PC-3 (cell line): ENCODE results near the gene B3GNT4. TPM values are rescaled to one million over a fixed set of nuclear protein-coding genes. Genes with fewer than 3 reads are reported as not detected.
A peak's percentile ranks its signal among the peaks of the same experiment; 100 is the strongest.

Source experiments
- ATAC-seq: fragments of 200-7000 bp; cut with Tn5 transposase; 2 replicates; pipeline ENCODE4 v1.9.1; 2020; ENCODE audit warnings: mild to moderate bottlenecking, moderate library complexity
- BruUV-seq: library from RNA; stranded (reverse); fragments of 400-500 nt; replicated peaks from 2 replicates; lab custom pipeline; 2021; lab: Mats Ljungman, UMichigan
- CTCF ChIA-PET: fragments of 300-600 bp; sonication (Branson Sonifier 250); formaldehyde crosslinking; loops from one replicate; lab custom pipeline; 2022; ENCODE audit warnings: antibody characterized with exemption; lab: Charles Lee
- POLR2A ChIA-PET: fragments of 300-600 bp; sonication (Branson Sonifier 250); formaldehyde crosslinking; loops from one replicate; lab custom pipeline; 2022; ENCODE audit warnings: antibody characterized with exemption; ENCODE audit not compliant: unreplicated experiment; lab: Charles Lee
- DNase-seq: peaks from one replicate; pipeline ENCODE4 v3.0.0-alpha.2; 2015
- H2AFZ ChIP-seq: fragments of 300-600 bp; sonication (generic); 2 replicates; pipeline ENCODE4 v1.6.0; 2016; ENCODE audit warnings: antibody characterized with exemption, low read length
- H3F3A ChIP-seq: fragments of 300-600 bp; sonication (generic); one replicate; pipeline ENCODE4 v1.6.0; 2017; ENCODE audit warnings: antibody characterized with exemption, low read length, control low read depth, mild to moderate bottlenecking; ENCODE audit not compliant: unreplicated experiment
- H3K27ac ChIP-seq: fragments of 300-600 bp; sonication (generic); 2 replicates; pipeline ENCODE4 v1.5.1; 2016; ENCODE audit warnings: mild to moderate bottlenecking, low read length
- H3K27me3 ChIP-seq: fragments of 300-600 bp; sonication (generic); 2 replicates; pipeline ENCODE4 v1.6.1; 2016; ENCODE audit warnings: low read length, mixed read lengths
- H3K36me3 ChIP-seq: fragments of 300-600 bp; sonication (generic); 2 replicates; pipeline ENCODE4 v1.6.1; 2016; ENCODE audit warnings: low read depth, mixed run types, low read length, mixed read lengths
- H3K4me1 ChIP-seq: fragments of 300-600 bp; sonication (generic); 2 replicates; pipeline ENCODE4 v1.5.1; 2016; ENCODE audit warnings: low read length; ENCODE audit not compliant: insufficient read depth
- H3K4me2 ChIP-seq: fragments of 300-600 bp; sonication (generic); 2 replicates; pipeline ENCODE4 v1.6.0; 2016; ENCODE audit warnings: low read length
- H3K4me3 ChIP-seq: fragments of 300-600 bp; sonication (generic); 2 replicates; pipeline ENCODE4 v1.5.1; 2016; ENCODE audit warnings: mild to moderate bottlenecking, low read length, mixed read lengths
- H3K79me2 ChIP-seq: fragments of 300-600 bp; sonication (generic); 2 replicates; pipeline ENCODE4 v1.6.1; 2017; ENCODE audit warnings: low read length, mixed read lengths
- H3K9ac ChIP-seq: fragments of 300-600 bp; sonication (generic); 2 replicates; pipeline ENCODE4 v1.6.0; 2016; ENCODE audit warnings: mild to moderate bottlenecking, low read length
- H3K9me2 ChIP-seq: fragments of 300-600 bp; sonication (generic); replicated peaks from 2 replicates; pipeline ENCODE4 v1.6.1; 2016; ENCODE audit warnings: mixed run types, low read length, mixed read lengths
- H3K9me3 ChIP-seq: fragments of 300-600 bp; sonication (generic); 2 replicates; pipeline ENCODE4 v1.6.1; 2016; ENCODE audit warnings: low read length, mixed read lengths
- H4K20me1 ChIP-seq: fragments of 300-600 bp; sonication (generic); 2 replicates; pipeline ENCODE4 v1.6.1; 2016; ENCODE audit warnings: low read length, mixed read lengths
- EZH2 ChIP-seq: fragments of 300-600 bp; sonication (generic); IDR thresholded peaks from one replicate; pipeline ENCODE4 v1.6.1; 2017; ENCODE audit warnings: antibody characterized with exemption, mild to moderate bottlenecking, low read length; ENCODE audit not compliant: unreplicated experiment
- intact Hi-C: fragments of 100-400 bp; cut with micrococcal nuclease; formaldehyde crosslinking; loops from 2 replicates; pipeline ENCODE4 v1.9.0; 2023
- total RNA-seq: library from RNA; depleted of rRNA; stranded (reverse); fragments of >200 nt; gene quantifications from 2 replicates; pipeline ENCODE4 v1.2.3, GENCODE V29; 2014
- TF ChIP-seq, protein P1 (sequence below): fragments of 300-600 bp; sonication (generic); conservative IDR thresholded peaks from 2 replicates; pipeline ENCODE4 v1.5.1; 2017; ENCODE audit warnings: antibody characterized with exemption, low read depth, mild to moderate bottlenecking, low read length

Gene B3GNT4
- total RNA-seq, 1 experiment from 2014 or later: 4.0 TPM

DNA sequence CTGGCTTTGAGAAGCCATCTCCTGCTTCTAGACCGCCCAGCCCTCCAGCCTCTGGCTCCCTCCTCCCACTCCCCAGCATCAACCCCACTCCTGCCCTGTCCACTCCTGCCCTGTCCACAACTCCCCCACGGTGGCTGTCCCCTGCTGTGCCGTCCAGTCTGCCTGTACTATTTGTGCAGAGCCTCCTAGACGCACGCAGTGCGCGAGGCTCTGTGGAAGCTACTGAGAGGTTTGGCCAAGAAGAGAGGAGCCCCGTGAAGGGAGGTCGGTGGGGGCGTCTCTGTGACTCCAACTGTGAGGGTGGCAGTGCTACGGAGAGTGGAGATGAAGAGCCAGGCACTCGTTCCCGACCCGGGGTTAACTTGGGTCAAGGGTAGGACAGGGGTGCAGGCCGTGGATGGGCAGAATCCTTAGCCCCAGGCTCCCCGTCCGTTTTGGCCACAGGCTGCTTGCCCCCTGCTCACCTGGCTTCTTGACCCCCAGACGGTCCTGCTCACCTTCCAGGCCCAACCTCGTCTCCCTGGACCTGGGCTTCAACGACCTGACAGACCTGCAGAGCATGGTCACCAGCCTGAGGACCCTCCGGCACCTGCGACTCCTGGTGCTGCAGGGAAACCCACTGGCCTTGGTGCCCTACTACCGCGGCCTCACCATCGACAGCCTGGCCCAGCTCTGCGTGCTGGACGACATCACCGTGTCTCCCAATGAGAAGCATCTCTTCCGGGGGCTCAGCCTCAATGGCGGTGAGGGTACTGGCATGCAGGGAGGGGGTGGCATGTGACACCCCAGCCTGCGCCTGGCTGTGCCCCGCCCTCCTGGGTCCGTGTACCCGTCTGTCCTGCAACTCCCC is 13.7 kb upstream of the B3GNT4 start:
- Histone ChIP-seq H3K9ac (no peak overlapping the region), H3K9me3 (no peaks in the 10 kb centered on the region), H4K20me1 (no peaks in the 10 kb centered on the region), H3K4me2 (no peak overlapping the region), H3K4me1 (no peaks in the 10 kb centered on the region), H3K4me3 (no peak overlapping the region), H3K27ac (no peak overlapping the region), H3K79me2 (no peaks in the 10 kb centered on the region), H3K36me3 (no peaks in the 10 kb centered on the region), H3K27me3 (no peaks in the 10 kb centered on the region), H2AFZ (no peak overlapping the region), H3F3A (no peaks in the 10 kb centered on the region), H3K9me2 (no peaks in the 10 kb centered on the region)
- ChIA-PET CTCF (interaction anchor here (0.6 kb wide), 1 partner anchor 59 kb away, joined by 3 read pairs; no protein-coding TSS in a partner anchor), POLR2A (no interaction called here)
- intact Hi-C loops: loop anchor here (5.0 kb wide), 1 partner anchor 38 kb away; no protein-coding TSS in a partner anchor
- BruUV-seq: no TSS peak
- no peak for DNase-seq
- TF ChIP-seq, protein P1, sequence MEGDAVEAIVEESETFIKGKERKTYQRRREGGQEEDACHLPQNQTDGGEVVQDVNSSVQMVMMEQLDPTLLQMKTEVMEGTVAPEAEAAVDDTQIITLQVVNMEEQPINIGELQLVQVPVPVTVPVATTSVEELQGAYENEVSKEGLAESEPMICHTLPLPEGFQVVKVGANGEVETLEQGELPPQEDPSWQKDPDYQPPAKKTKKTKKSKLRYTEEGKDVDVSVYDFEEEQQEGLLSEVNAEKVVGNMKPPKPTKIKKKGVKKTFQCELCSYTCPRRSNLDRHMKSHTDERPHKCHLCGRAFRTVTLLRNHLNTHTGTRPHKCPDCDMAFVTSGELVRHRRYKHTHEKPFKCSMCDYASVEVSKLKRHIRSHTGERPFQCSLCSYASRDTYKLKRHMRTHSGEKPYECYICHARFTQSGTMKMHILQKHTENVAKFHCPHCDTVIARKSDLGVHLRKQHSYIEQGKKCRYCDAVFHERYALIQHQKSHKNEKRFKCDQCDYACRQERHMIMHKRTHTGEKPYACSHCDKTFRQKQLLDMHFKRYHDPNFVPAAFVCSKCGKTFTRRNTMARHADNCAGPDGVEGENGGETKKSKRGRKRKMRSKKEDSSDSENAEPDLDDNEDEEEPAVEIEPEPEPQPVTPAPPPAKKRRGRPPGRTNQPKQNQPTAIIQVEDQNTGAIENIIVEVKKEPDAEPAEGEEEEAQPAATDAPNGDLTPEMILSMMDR: no peak
- TF ChIP-seq EZH2: no peak
- ATAC-seq: no peak

DNA sequence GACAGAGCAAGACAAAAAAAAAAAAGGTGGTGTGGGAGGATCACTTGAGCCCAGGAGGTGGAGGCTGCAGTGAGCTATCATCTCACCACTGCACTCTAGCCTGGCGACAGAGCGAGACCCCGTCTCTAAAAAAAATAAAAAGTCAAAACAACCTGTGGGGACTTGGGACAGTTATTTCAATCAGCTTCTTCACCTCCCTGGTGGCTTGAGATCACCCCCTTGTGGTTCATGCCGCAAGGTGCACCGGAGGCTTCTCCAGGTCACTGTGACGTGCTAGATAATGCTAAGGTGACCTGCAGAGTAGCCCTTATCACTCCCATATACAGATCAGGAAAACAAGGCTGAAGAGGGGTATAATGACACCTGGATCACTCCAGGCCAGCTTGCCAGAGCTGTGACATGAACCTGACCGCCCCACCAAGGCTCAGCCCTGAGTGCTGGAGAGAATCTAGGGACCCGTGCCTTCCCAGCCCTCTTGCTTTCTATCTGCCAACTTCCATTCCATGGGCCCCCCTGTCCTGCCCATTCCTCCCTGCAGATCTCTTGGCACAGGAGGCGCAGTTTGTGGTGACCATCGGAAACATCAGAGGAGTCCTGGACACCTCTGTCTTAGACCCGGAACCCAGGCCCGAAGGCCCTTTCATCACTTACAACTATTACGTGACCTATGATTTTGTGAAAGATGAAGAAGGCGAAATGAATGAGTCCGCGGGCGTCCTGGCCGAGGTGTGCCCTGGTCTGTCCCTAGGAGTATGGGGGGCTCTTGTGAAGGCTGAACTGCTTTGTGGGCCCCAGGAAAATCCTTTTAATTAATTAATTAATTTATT is 12.5 kb upstream of the B3GNT4 start:
- no peaks in the 10 kb centered on the region for H4K20me1 ChIP-seq
- ChIA-PET POLR2A (no interaction called here), CTCF (interaction anchor here (0.6 to 1.8 kb wide), 4 partner anchors 35 to 335 kb away, joined by 3 to 8 read pairs (median 3); no protein-coding TSS in a partner anchor)
- DNase-seq (peak; percentile 90), ATAC-seq (peak; percentile 97)
- no peak overlapping the region for H3K4me3 ChIP-seq
- H3K79me2 ChIP-seq: no peaks in the 10 kb centered on the region
- BruUV-seq: no TSS peak
- H3K4me1 ChIP-seq: no peaks in the 10 kb centered on the region
- TF ChIP-seq, protein P1: peak; percentile 95
- no peak for TF ChIP-seq EZH2
- intact Hi-C loops: loop anchor here (1.0 to 5.0 kb wide), 3 partner anchors 39 to 137 kb away; no protein-coding TSS in a partner anchor
- H3K27ac ChIP-seq: no peak overlapping the region
- H2AFZ ChIP-seq: no peak overlapping the region
- H3K4me2 ChIP-seq: no peak overlapping the region
- H3K9me2 ChIP-seq: no peaks in the 10 kb centered on the region
- no peaks in the 10 kb centered on the region for H3F3A ChIP-seq
- H3K9ac ChIP-seq: no peak overlapping the region
- no peaks in the 10 kb centered on the region for H3K27me3 ChIP-seq
- H3K36me3 ChIP-seq: no peaks in the 10 kb centered on the region
- H3K9me3 ChIP-seq: no peaks in the 10 kb centered on the region
